HCEC 1CT (cell line): ENCODE results near the gene CYB5A.

Source experiments
- DNase-seq: peaks from one replicate; pipeline ENCODE4 v3.0.0-alpha.2; 2017

Gene CYB5A

DNA sequence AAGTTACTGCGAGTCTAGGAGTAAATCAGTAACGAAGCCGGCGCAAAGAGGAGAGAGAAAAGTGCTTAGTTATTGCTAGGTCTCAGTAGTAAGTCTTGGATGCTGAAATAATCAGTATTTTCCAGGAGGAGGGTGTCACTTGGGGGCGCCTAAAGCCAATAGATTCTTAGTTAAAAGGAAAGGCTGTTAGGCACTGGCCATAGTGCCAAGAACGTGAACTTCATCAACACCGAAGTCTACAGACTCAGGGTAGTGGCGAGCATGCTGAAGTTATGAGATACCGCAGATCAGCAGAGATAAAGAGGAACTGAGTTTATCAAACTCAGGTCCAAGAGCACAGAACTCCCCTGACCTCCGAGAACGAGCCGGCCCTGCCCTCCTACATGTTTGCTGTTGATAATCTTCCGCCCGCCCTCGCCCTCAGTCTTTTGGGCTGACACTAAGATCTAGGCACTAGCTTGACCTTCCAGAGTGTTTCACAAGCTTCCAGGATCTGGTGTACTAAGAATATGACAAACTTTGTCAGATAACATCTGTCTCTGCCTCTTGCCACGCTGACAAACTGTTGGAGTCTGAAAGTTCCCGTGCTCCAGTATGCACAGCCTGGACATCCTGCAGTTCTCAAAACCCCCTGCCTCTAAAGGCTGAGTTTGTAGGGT lies 49.2 kb downstream of the CYB5A start:
- no peak for DNase-seq

GRCh38 chr18:74241970-74242369 lies 49.8 kb downstream of the CYB5A start:
- no peak for DNase-seq

DNA sequence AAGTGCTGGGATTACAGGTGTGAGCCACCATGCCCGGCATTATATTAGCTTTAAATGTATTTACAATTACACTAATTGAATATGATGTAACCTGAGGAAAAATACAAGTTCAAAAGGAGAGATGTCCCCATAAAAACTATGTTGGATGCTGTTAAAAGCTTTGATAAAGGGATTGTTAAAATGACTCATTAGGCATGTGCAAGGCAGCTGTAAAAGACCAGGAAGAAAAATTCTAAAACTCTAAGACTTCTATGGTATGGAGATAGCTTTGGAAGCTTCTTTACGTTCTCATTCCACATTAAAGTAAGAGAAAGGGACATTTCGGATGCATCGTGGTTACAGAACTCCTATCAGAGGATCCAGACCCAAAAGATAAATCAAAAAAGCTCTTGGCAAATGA lies 50.3 kb downstream of the CYB5A start:
- no peak for DNase-seq

- no peak for DNase-seq
These were observed 52.2 kb downstream of the CYB5A start for GRCh38 chr18:74239567-74239966.

- peak; percentile 69 for DNase-seq
These were observed 57.2 kb downstream of the CYB5A start for GRCh38 chr18:74234326-74235171.

- no peak for DNase-seq
These were observed 57.8 kb downstream of the CYB5A start for GRCh38 chr18:74233933-74234325.

- no peak for DNase-seq
These were observed 60.6 kb downstream of the CYB5A start for GRCh38 chr18:74230922-74231714.

GRCh38 chr18:74229891-74230290 lies 61.9 kb downstream of the CYB5A start:
- DNase-seq: no peak

GRCh38 chr18:74229005-74229404 lies 62.8 kb downstream of the CYB5A start:
- DNase-seq: no peak

GRCh38 chr18:74228312-74228711 lies 63.5 kb downstream of the CYB5A start:
- no peak for DNase-seq

- no peak for DNase-seq
These were observed 65.1 kb downstream of the CYB5A start for GRCh38 chr18:74226666-74227065.

DNA sequence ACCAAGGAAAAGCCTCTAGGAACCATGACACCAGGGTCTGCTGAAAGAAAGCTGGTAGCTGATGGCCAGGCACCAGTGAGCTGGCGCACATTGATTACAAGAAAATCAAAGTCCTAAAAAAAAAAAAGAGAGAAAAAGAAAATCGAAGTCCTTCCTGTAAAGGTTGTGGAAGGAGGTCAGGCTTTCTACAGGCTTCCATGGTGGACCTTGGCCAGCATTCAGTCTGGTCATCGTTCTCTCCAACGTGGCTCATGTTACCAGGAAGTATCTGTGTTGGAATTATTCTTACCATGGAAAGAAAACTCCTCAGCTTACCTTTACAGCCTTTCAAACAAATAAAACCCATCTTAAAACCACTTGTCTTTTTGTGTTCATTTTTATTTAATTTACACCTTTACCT lies 65.6 kb downstream of the CYB5A start:
- DNase-seq: no peak

DNA sequence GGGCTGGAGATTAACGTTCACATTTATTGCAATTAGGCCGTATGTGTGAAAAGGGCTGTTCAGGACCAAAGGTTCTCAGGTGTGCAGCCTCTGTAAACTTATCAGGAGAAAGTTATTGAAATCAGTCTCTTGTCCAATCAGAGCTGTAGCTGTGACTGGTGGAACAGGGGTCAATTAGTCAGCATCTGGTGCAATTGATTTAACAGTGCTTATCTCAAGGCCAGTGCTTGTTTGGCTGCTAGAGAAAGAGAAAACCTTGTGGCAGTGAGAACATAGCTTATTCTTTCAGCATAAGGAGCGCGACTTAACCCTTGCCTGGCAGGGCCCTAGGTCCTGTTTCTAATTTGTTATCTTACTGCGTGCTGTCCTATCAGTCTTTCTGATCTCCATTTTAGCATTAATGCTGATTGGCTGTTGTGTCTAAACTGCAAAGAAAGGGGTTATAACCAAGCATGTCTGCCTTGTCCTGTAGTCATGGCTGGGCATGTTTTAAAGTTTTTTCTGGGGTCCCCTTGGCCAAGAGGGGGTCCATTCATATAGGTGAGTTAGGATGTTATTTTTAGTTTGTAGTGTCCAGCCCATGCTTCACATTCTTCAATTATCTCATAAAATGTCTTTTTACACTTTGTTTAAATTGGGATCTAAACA lies 66.4 kb downstream of the CYB5A start:
- DNase-seq: no peak

- DNase-seq: no peak
These were observed 68.9 kb downstream of the CYB5A start for GRCh38 chr18:74222710-74223494.

GRCh38 chr18:74221081-74221480 lies 70.7 kb downstream of the CYB5A start:
- no peak for DNase-seq

DNA sequence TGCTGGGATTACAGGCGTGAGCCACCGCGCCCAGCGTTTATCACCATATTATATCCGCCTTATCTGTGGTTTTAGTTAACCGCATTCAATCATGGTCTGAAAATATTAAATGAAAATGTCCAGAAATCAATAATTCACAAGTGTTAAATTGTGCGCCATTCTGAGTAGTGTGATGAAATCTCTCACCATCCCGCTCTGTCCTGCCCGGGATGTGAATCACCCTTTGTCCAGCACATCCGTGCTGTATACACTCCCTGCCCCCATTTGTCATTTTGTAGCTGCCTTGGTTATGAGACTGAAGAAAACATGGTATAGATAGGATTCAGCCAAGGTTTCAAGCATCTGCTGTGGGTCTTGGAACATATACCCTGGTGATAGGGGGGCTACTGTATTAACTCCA lies 72.7 kb downstream of the CYB5A start:
- no peak for DNase-seq

- no peak for DNase-seq
These were observed 74.2 kb downstream of the CYB5A start for GRCh38 chr18:74217476-74218143.

GRCh38 chr18:74216661-74217110 lies 75.1 kb downstream of the CYB5A start:
- DNase-seq: no peak

- DNase-seq: no peak
These were observed 75.9 kb downstream of the CYB5A start for GRCh38 chr18:74215863-74216262.

DNA sequence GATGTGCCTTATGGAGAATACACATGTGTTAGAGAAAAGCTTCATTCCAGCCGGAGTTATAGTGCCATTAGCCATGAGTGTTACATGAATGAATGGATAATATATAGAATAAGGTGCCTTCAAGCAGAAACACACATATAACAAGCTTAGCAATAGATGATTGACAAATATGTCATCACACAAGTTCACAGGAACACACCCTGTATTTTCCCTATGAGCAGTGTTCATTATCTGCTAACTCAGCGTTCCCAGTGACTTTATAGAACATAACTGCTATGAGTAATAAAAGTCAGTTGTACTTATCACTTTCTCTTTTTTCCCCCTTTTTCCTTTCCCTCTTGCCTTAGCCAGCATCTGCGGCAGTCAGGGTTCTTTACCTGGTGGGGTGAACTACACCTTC lies 78.3 kb downstream of the CYB5A start:
- DNase-seq: no peak

DNA sequence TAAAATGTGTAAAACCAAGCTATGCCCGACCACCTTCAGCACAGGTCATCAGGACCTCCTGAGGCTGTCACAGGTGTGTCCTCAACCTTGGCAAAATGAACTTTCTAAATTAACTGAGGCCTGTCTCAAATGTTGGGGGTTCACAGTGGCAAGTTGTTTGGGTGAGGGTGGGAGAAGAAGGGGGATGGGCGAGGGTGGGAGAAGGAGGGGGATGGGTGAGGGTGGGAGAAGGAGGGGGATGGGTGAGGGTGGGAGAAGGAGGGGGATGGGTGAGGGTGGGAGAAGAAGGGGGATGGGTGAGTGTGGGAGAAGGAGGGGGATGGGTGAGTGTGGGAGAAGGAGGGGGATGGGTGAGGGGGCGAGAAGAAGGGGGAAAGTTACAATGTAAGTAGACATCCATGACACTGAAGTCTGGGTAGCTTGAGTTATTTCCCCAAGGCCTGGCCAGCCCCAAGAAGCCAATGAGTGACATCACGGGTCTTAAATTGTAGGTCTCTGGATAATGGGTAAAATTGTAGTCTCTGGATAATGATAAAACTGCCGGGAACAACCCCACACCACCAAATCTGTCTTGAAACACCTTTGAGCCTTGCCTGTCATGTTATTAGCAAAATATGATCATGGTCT lies 87.1 kb downstream of the CYB5A start:
- DNase-seq: no peak
